HG02852 (cell line): ENCODE measurements around the gene ROCK2.
A peak's percentile ranks its signal among the peaks of the same experiment; 100 is the strongest.

Experiments used
- ATAC-seq: cut with Tn5 transposase; IDR thresholded peaks from one replicate; pipeline ENCODE4 v1.9.1; 2021; ENCODE audit warnings: mild to moderate bottlenecking, moderate library complexity; ENCODE audit not compliant: unreplicated experiment

The ROCK2 gene

GRCh38 chr2:11344342-11344955 lies at the start of gene ROCK2:
TSS of gene ROCK2 (minus strand) at chr2:11344636. CDS start at chr2:11344136, 500 bp downstream.
- peak; percentile 65 for ATAC-seq

DNA sequence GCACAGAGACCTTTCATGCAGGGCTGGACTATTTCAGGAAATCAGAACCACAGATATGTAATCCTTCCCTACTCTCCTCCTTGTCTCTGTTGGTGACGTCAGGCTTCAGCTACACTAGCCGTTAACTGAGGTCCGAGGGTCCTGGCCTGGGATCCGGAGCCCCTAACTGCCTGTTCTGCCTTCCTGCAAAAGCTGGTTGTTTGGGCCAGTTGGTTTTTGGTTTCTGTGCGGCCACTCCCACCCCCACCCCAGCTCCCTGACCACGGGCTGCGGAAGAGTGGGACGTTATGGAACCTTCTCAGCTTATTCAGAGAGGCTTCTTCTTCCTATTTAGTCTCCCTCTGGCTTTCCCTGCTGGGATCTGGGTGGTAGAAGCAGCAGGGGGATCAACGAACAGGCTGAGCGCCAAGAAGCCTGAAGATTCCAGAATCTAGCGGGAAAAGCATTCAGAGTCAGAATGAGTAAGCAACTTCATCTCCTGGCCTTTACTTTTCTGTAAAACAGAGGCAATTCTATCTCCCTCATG lies 49.3 kb upstream of the ROCK2 start:
- no peak for ATAC-seq

DNA sequence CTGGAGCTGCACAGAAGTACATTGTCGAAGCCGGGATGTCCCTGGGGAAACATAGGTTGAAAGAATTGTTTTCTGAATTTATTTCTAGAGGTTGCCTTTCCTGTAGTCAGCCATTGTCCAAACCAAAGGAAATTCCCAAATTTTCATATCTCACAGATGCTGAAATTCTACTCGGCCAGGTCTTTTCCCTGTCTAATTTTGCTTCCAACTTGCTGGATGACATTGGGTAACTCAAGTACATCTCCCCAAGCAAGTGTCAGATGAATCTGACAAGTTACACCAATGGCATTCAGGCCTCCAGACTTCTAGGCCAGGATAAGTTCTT lies 47.5 kb upstream of the ROCK2 start:
- ATAC-seq = no peak

- ATAC-seq = no peak
These were observed 45.9 kb upstream of the ROCK2 start for GRCh38 chr2:11390399-11390658.

DNA sequence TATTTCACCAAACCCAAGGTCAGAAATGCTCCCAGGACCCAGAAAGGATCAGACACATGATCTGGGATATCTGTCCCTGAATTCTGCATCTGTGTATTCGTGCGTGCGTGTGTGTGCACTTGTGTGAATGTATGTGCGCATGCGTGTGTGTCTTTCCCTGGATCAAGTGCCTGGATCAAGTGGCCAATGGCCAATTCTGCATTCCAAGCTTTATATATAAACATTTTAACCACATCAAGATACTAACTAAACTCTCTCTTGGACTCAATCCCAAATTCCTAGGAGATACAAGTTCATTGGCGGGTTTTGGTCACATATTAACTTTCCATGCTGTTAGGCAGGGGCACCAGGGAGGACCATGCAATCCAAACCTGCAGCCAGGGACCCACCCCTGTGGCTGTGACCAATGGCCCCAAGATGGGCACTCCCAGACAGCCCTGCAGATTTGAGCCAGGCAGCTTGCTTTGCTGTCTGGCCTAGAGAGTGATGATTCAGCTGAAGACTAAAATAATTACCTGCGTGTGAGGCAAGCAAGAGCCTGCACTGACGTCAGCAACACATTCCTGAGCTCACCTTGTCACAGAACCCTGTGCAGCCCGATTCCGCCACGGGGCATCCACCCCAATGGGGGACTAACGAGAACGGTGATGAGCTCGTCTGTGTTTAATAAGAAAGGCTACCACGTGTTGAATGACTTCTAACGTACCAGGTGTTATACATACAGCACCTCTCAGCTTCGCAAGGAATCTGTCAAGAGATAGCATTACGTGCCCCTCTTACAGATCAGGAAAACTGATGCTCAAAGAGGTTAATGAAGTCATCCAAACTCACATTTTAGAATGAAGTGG lies 45.3 kb upstream of the ROCK2 start:
- ATAC-seq = no peak

DNA sequence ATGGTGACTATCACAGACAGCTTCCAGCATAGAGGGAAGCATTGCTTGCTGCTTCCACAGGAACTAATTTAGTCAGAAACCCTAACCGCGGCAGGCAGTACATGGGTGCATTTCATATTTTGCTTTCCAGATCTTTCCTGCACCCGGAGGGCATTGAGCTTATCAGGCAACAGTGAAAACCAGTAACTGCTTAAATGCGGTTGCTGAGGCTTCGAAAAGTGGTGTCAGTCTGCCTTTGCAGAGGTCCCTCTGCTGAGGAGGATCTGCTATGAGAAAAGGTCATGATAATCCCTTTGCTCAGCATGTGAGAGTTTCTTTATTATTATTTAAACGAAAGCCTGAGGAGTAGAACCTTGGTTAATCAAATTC lies 44.6 kb upstream of the ROCK2 start:
- ATAC-seq = no peak

DNA sequence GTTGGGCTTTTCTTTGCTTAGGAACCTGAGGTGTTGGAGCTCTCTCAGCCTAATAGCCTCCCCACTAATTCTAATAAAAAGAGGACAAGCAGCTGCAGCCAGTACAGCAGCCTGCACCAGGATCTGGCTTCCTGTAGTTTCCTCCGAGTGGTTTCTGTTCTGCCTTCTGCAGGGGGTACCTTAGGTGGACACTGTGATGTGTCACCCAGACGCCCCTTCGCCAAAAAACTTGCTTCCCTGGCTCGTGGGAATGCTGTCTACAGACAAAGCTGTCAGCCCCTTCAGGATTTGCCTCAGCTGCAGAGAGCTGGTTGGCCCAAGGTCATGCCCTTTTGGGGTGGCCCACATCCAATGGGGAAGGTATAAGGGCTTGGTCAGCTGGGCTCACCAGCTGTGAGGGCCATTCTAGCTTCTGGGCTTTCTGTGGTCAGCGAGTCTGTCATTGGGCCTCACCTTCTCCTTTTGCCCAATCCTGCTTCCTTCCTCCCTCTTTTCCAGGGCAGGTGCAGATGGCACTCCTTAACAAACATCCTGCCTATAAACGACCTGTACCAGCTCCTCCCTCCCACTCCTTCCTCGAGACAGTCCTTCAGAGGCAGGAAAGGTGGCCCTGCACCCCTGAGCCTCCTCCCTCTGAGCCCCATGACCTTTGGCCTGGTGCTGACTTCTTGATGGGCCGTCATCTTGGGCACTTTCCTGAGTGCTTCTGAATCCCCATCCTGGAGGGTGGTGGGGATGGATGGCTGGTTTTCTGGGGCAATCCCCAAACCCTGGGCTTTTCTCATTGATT lies 44.0 kb upstream of the ROCK2 start:
- ATAC-seq = no peak

DNA sequence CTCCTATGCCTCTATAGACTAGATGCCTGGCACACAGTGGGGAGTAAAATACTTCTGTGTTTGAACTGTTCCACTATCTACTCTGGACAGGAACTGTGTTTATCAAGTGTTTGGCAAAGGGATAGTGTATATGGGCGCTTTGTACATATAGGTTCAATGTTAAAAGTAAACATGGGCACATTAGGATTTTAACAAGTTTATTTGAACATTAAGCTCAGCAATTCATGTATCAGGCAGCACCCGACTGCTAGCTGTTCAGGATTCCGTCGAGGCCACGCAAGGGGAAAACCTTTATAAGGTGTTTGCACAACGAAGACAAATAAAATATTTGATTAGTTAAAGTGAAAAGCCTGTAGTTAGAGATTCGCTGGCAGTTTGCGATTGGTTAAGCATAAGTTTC lies 43.4 kb upstream of the ROCK2 start:
- no peak for ATAC-seq

GRCh38 chr2:11387100-11387390 lies 42.6 kb upstream of the ROCK2 start:
- no peak for ATAC-seq

- ATAC-seq = no peak
These were observed 41.4 kb upstream of the ROCK2 start for GRCh38 chr2:11385847-11386246.

DNA sequence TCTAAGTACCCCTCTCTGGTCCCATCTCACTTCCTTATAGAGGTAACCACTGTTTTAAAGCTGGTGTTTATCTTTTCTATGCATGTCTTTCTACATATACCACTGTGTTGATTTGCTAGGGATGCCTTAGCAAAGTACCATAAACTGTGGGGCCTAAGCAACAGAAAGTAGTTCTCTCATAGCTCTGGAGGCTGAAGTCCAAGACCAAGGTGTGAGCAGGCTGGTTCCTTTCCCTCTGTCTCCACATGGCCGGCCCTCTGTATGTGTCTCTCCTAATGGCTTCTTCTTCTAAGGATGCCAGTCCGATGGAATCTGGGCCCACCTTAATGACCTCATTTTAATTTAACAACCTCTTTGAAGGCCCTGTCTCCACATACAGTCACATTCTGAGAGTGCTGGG lies 40.8 kb upstream of the ROCK2 start:
- no peak for ATAC-seq

DNA sequence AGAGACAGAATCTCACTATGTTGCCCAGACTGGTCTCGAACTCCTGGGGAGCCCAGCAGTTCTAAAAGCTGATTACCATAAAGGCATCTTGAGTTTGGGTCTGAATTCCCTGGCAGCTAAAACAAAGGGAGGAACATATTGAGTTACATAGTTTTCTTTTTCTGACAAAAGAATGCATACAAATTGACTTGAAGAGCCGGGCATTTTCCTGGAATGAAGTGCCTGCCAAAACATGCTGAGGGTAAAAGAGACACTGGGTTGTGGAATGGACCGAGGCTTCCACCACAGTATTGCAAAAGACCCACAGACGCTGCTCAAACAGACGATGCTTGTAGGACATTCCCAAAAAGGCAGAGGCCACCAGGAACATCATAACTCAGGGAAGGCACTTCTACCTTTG lies 35.1 kb upstream of the ROCK2 start:
- ATAC-seq = no peak

- ATAC-seq = peak; percentile 88
These were observed 33.6 kb upstream of the ROCK2 start for GRCh38 chr2:11377928-11378545.

DNA sequence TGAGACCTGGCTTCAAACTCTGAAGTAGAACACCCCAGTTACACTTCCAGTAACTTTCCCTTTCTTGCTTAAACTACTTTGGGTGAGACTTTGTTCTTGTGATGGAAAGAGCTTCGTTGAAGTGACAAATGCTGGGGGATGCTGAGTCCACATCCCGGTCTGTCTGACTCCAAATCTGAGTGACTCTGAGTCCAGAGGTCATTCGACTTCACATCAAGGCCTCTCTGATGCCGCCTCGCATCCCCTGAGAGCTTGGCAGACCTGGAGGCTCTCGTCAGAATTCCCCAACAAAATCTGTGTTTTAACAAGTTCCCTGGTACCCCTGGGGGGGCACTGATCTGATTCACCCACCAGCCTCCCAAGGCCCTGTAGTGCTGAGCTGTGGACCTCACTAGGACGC lies 31.6 kb upstream of the ROCK2 start:
- no peak for ATAC-seq

- no peak for ATAC-seq
These were observed 31.2 kb upstream of the ROCK2 start for GRCh38 chr2:11375689-11376027.

DNA sequence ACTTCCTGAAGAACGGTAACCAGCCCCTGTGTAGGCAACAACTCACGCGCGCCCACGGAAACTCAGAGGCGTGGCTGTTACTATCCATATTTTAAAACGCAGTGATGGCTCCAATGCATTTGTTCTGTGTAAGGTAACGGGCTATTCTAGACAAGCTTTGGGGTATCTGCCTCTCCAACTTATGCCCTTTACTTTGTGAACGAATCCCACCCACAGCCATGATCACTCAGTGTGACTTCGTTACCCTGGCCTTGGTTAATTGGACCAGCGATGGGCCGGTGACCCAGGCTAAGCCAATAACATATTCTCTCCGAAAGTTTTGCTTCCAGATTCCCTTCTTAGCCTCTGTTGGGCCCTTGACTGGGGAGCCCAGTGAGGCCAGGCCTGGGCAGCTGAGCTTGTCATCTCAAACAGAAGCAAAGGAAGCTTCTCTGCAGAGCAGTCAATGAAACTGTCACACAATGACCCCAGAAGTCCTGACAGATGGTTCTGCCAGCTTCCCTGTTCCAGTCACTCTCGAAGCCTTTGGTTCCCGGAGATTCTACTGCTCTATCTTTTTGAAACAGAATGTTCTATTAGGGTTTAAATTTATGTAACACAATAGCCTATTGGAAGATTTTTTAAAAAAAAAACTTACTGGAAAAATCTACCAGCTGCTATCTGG lies 30.7 kb upstream of the ROCK2 start:
- ATAC-seq = no peak

- no peak for ATAC-seq
These were observed 28.7 kb upstream of the ROCK2 start for GRCh38 chr2:11373096-11373495.

DNA sequence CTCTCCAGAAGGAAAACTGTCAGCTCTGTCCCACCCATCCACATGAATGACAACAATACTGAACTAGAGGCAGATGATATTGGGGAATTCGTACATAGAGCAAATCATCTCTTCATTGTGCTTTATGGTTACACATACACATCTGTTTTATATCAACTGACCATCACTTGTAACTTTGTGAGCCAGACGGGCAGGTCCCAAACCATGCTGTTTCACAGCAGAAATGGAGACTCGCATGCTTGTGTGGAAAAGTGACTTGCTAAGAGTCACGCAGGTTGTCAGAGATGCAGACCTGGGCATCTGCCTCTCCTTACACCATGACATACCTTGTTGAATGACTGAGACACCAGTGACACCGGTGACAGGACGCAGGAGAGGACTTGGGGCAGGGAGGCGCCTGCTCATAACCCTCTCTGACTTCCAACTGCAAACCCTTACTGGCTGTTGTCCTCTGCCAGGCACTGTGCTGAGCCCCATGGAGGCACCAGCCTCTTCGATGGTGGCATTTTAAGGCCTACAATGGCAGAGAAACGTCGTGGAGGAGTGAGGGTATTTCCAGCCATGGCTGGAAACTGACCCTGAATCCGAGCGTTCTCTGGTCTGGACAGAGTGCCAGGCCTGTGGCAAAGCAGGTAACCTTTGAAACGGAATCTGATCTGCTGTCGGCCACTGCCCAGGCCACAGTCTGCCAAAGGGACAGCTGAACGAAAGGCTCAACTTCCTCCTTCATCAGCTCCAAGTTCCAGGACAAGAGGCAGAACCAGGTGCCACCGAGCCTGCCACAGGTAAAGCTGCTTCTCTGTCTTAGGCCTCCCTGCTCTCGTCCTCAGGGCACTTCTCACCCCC lies 26.9 kb upstream of the ROCK2 start:
- no peak for ATAC-seq

DNA sequence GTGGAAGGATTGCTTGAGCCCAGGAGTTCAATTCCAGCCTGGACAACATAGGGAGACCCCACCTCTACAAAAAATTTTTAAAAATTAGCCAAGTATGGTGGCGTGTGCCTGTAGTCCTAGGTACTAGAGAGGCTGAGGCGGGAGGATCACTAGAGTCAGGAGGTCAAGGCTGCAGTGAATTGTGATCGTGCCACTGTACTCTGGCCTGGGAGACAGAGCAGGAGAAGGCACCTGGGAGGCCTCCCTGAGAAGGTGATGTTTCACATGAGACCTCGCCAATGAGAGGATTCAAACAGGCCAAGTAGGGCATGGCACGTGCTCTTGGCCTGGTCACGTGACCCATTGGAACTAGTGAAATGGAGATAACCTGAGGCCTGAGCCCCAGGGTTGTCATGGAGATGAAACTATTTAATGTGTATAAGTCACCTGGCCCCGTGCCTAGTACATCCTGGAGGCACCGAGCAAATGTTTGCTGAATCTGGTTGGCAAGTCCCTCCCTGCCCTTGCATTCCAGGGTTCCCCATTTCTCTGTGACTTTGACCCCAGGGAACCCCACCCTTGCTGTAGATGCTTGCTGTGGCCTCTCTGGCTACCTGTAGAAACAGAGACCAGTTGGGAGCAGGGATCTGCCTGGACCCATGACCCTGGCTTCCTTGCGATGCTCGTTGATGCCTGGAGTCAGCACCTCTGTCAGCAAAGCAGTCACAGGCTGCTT lies 26.1 kb upstream of the ROCK2 start:
- no peak for ATAC-seq

DNA sequence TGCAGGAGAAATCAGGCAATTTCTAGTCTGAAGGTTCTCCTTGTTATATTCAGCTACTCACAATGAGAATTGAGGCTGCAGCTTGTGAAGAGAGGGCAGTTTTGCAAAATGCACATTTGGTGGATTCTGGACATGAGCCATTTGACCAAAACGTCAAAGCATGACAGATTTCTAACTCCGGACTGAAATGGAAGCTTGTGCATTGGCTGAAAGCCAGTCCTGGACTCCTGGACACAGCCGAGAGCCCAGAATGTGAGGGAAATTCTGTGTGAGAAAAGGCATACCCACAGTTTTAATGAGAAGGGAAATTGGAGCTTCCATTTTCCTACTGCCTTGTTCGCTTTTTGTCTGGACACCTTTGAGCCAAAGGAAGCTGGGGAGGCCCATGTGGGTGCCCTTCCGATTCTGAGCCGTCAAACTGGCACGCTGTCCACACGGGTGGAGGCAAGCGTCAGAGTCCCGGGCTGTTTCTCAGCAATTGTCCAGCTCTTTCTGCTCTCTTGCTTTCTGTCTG lies 23.7 kb upstream of the ROCK2 start:
- no peak for ATAC-seq
